Fibroblast of villous mesenchyme (primary cell): Measurements from ENCODE around the gene PCDHA2. TPM values are rescaled to one million over a fixed set of nuclear protein-coding genes. Genes with fewer than 3 reads are reported as not detected.
A peak's percentile ranks its signal among the peaks of the same experiment; 100 is the strongest.
"Not testable (repeated sequence)": the region's sequence is repeated elsewhere in the genome, so short reads cannot be mapped to it uniquely, and the experiment has no call there.

Source experiments
- DNase-seq: peaks from one replicate; pipeline ENCODE4 v3.0.0-alpha.2; 2010; ENCODE audit warnings: low read depth
- H3K4me3 ChIP-seq: 2 replicates; pipeline ENCODE4 v1.5.1; 2011; ENCODE audit warnings: low read depth, mild to moderate bottlenecking, low read length
- total RNA-seq: library from RNA; depleted of rRNA; stranded (reverse); fragments of >200 nt; gene quantifications from 2 replicates; pipeline ENCODE4 v1.2.3, GENCODE V29; 2012
- TF ChIP-seq, protein P1 (sequence below): IDR thresholded peaks from 2 replicates; pipeline ENCODE4 v1.5.1; 2012; ENCODE audit warnings: low read depth, mild to moderate bottlenecking, low read length; ENCODE audit not compliant: insufficient read depth

The PCDHA2 gene
- total RNA-seq, 1 donor, result under 0.01 TPM

DNA sequence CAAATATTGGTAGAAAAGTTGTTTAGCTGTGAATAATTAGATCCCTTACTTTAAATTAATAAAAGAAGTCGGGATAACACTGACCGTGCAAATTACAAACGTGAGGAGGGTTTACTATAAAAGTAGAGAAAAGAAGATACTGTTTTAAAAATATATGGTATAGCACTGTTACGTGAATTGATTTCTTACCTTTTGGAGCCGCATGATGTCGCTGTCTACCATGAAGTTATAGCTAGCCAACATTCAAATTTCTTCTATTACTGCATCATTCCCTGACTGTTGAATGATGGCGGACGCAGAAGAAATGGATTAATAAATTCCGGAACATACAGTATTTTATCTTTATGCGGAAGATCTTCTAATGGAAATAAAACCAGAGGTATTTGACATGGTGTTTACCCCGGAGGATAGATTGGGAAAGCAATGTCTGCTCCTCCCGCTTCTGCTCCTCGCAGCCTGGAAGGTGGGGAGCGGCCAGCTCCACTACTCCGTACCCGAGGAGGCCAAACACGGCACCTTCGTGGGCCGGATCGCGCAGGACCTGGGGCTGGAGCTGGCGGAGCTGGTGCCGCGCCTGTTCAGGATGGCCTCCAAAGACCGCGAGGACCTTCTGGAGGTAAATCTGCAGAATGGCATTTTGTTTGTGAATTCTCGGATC lies 33.2 kb downstream of the PCDHA2 start, which contains the start of gene PCDHA6:
TSS of gene PCDHA6 (plus strand) at position 257 of the 658 bp plus-strand sequence. CDS start at position 389, 132 bp downstream.
- TF ChIP-seq, protein P1, sequence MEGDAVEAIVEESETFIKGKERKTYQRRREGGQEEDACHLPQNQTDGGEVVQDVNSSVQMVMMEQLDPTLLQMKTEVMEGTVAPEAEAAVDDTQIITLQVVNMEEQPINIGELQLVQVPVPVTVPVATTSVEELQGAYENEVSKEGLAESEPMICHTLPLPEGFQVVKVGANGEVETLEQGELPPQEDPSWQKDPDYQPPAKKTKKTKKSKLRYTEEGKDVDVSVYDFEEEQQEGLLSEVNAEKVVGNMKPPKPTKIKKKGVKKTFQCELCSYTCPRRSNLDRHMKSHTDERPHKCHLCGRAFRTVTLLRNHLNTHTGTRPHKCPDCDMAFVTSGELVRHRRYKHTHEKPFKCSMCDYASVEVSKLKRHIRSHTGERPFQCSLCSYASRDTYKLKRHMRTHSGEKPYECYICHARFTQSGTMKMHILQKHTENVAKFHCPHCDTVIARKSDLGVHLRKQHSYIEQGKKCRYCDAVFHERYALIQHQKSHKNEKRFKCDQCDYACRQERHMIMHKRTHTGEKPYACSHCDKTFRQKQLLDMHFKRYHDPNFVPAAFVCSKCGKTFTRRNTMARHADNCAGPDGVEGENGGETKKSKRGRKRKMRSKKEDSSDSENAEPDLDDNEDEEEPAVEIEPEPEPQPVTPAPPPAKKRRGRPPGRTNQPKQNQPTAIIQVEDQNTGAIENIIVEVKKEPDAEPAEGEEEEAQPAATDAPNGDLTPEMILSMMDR, result peak; percentile 24
- no peak for DNase-seq
- no peak within 1 kb of the TSS for H3K4me3 ChIP-seq

DNA sequence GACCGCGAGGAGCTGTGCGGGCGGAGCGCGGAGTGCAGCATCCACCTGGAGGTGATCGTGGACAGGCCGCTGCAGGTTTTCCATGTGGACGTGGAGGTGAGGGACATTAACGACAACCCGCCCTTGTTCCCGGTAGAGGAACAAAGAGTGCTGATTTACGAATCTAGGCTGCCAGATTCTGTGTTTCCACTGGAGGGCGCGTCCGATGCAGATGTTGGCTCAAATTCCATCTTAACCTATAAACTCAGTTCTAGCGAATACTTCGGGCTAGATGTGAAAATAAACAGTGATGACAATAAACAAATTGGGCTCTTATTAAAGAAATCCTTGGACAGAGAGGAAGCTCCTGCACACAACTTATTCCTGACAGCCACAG lies 33.7 kb downstream of the PCDHA2 start:
- no peak for DNase-seq
- H3K4me3 ChIP-seq, result no peak overlapping the region
- TF ChIP-seq, protein P1, result no peak

DNA sequence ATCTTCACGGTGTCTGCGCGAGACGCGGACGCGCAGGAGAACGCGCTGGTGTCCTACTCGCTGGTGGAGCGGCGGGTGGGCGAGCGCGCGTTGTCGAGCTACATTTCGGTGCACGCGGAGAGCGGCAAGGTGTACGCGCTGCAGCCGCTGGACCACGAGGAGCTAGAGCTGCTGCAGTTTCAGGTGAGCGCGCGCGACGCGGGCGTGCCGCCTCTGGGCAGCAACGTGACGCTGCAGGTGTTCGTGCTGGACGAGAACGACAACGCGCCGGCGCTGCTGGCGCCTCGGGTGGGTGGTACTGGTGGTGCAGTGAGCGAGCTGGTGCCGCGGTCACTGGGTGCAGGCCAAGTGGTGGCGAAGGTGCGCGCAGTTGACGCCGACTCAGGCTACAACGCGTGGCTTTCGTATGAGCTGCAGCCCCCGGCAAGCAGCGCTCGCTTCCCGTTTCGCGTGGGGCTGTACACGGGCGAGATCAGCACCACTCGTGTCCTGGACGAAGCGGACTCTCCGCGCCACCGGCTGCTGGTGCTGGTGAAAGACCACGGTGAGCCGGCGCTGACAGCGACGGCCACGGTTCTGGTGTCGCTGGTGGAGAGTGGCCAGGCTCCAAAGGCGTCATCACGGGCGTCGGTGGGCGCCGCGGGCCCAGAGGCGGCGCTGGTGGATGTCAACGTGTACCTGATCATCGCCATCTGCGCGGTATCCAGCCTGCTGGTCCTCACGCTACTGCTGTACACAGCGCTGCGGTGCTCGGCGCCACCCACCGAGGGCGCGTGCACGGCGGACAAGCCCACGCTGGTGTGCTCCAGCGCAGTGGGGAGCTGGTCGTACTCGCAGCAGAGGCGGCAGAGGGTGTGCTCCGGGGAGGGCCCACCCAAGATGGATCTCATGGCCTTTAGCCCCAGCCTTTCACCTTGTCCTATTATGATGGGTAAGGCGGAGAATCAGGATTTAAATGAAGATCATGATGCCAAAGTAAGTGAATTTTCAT lies 35.2 kb downstream of the PCDHA2 start:
- DNase-seq, H3K4me3 ChIP-seq: not testable (repeated sequence)

DNA sequence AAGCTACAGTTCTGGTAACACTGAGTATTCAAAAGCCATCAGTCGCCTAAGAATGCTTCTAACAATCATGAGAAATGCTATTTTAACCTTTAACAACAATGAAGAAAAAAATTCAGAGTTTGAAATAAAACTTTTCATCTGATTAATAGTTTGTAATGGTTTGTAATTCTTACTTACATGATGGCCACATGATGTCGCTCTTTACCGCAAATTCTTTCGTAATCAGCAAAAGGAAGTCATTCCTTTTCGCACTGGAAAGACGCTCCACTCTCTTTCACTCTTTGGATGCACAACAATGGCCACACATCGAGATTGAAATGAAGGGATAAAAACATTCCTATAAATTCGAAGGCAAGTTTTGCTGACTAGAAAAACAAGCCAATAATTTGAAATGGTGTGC lies 39.3 kb downstream of the PCDHA2 start, which contains the start of gene PCDHA7:
TSS of gene PCDHA7 (plus strand) at position 277 of the 400 bp plus-strand sequence. CDS start at position 392, 115 bp downstream.
- TF ChIP-seq, protein P1, result no peak
- DNase-seq, result peak; percentile 18
- H3K4me3 ChIP-seq, result peak within 1 kb of the TSS; percentile 33

DNA sequence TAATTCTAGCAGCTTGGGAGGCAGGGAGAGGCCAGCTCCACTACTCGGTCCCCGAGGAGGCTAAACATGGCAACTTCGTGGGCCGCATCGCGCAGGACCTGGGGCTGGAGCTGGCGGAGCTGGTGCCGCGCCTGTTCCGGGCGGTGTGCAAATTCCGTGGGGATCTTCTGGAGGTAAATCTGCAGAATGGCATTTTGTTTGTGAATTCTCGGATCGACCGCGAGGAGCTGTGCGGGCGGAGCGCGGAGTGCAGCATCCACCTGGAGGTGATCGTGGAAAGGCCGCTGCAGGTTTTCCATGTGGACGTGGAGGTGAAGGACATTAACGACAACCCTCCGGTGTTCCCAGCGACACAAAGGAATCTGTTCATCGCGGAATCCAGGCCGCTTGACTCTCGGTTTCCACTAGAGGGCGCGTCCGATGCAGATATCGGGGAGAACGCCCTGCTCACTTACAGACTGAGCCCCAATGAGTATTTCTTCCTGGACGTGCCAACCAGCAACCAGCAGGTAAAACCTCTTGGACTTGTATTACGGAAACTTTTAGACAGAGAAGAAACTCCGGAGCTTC lies 39.9 kb downstream of the PCDHA2 start:
- H3K4me3 ChIP-seq, result peak overlapping the region; percentile 33
- DNase-seq, result not testable (repeated sequence)

DNA sequence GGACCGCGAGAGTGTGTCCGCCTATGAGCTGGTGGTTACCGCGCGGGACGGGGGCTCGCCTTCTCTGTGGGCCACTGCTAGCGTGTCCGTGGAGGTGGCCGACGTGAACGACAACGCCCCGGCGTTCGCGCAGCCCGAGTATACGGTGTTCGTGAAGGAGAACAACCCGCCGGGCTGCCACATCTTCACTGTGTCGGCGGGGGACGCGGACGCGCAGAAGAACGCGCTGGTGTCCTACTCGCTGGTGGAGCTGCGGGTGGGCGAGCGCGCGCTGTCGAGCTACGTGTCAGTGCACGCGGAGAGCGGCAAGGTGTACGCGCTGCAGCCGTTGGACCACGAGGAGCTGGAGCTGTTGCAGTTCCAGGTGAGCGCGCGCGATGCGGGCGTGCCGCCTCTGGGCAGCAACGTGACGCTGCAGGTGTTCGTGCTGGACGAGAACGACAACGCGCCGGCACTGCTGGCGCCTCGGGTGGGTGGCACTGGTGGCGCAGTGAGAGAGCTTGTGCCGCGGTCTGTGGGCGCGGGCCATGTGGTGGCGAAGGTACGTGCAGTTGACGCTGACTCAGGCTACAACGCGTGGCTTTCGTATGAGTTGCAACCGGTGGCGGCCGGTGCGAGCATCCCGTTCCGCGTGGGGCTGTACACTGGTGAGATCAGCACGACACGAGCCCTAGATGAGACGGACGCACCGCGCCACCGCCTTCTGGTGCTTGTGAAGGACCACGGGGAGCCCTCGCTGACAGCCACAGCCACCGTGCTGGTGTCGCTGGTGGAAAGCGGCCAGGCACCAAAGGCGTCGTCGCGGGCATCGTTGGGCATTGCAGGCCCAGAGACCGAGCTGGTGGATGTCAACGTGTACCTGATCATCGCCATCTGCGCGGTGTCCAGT lies 41.2 kb downstream of the PCDHA2 start:
- TF ChIP-seq, protein P1, result no peak
- no peak overlapping the region for H3K4me3 ChIP-seq
- no peak for DNase-seq
